Neuronal stem cell (in vitro differentiated cells): ENCODE measurements around the gene LIPN.

Experiments used
- DNase-seq: peaks from one replicate; pipeline ENCODE4 v3.0.0-alpha.2; 2013; ENCODE audit warnings: low spot score
- H2AFZ ChIP-seq: one replicate; pipeline ENCODE4 v1.6.1; 2013; ENCODE audit warnings: mild to moderate bottlenecking, low read length, inconsistent platforms
- H2AK5ac ChIP-seq: 2 replicates; pipeline ENCODE4 v1.6.1; 2013; ENCODE audit warnings: low read depth, mild to moderate bottlenecking, inconsistent platforms, low read length, moderate library complexity, mixed read lengths
- H2BK120ac ChIP-seq: 2 replicates; pipeline ENCODE4 v1.6.1; 2013; ENCODE audit warnings: low read depth, mild to moderate bottlenecking, inconsistent platforms, low read length, moderate library complexity, mixed read lengths
- H2BK12ac ChIP-seq: one replicate; pipeline ENCODE4 v1.6.1; 2013; ENCODE audit warnings: low read length, inconsistent platforms
- H2BK15ac ChIP-seq: 2 replicates; pipeline ENCODE4 v1.6.1; 2013; ENCODE audit warnings: mild to moderate bottlenecking, low read length, inconsistent platforms, mixed read lengths
- H2BK5ac ChIP-seq: one replicate; pipeline ENCODE4 v1.6.1; 2013; ENCODE audit warnings: inconsistent platforms, mild to moderate bottlenecking, low read length, moderate library complexity
- H3K14ac ChIP-seq: one replicate; pipeline ENCODE4 v1.6.1; 2013; ENCODE audit warnings: low read length, inconsistent platforms
- H3K18ac ChIP-seq: 2 replicates; pipeline ENCODE4 v1.6.1; 2013; ENCODE audit warnings: low read length, inconsistent platforms
- H3K23ac ChIP-seq: 2 replicates; pipeline ENCODE4 v1.6.1; 2013; ENCODE audit warnings: low read depth, mild to moderate bottlenecking, mixed read lengths, low read length, inconsistent platforms; ENCODE audit not compliant: poor library complexity
- H3K27ac ChIP-seq: replicated peaks from 3 replicates; pipeline ENCODE4 v1.5.1; 2013; ENCODE audit warnings: low read length, inconsistent platforms
- H3K27me3 ChIP-seq, 3 experiments: 2 replicates each; pipeline ENCODE4 v1.6.1; 2013; ENCODE audit warnings: low read length in 3 of 3, mild to moderate bottlenecking in 2 of 3, inconsistent platforms in 1 of 3, low read depth in 1 of 3, mixed read lengths in 1 of 3, moderate library complexity in 1 of 3; ENCODE audit not compliant: control insufficient read depth in 3 of 3, insufficient read depth in 3 of 3
- H3K36me3 ChIP-seq, 2 donors: replicated peaks in 1 of 2; 2 replicates each; pipeline ENCODE4 v1.6.1; 2013; ENCODE audit warnings: low read length in 2 of 2; ENCODE audit not compliant: control insufficient read depth in 2 of 2, insufficient read depth in 2 of 2
- H3K4ac ChIP-seq: 2 replicates; pipeline ENCODE4 v1.6.1; 2013; ENCODE audit warnings: inconsistent platforms, mild to moderate bottlenecking, low read length, moderate library complexity
- H3K4me1 ChIP-seq, 2 donors: 1 replicate in 1 of 2; 2 replicates in 1 of 2; pipeline ENCODE4 v1.6.1; 2013; ENCODE audit warnings: low read length in 2 of 2, low read depth in 1 of 2; ENCODE audit not compliant: control insufficient read depth in 2 of 2, insufficient read depth in 1 of 2
- H3K4me2 ChIP-seq: one replicate; pipeline ENCODE4 v1.6.1; 2013; ENCODE audit warnings: mild to moderate bottlenecking, low read length, inconsistent platforms; ENCODE audit not compliant: insufficient read depth, poor library complexity, severe bottlenecking
- H3K4me3 ChIP-seq, 2 donors: 2 replicates each; pipeline ENCODE4 v1.5.1; 2013; ENCODE audit warnings: low read length in 2 of 2, mild to moderate bottlenecking in 2 of 2, inconsistent platforms in 1 of 2, moderate library complexity in 1 of 2
- H3K79me1 ChIP-seq: one replicate; pipeline ENCODE4 v1.6.1; 2013; ENCODE audit warnings: low read depth, mild to moderate bottlenecking, inconsistent platforms, low read length, moderate library complexity
- H3K9ac ChIP-seq: one replicate; pipeline ENCODE4 v1.6.1; 2013; ENCODE audit warnings: mild to moderate bottlenecking, low read depth, low read length, inconsistent platforms; ENCODE audit not compliant: poor library complexity
- H3K9me3 ChIP-seq, 2 donors: replicated peaks in 1 of 2; 2 replicates each; pipeline versions ENCODE3 to v1.6.1; 2013; ENCODE audit warnings: low read length in 2 of 2, mild to moderate bottlenecking in 2 of 2, inconsistent platforms in 1 of 2, low read depth in 1 of 2, mixed read lengths in 1 of 2, moderate library complexity in 1 of 2; ENCODE audit not compliant: control insufficient read depth in 2 of 2, insufficient read depth in 1 of 2
- H4K8ac ChIP-seq: one replicate; pipeline ENCODE4 v1.6.1; 2013; ENCODE audit warnings: low read depth, mild to moderate bottlenecking, inconsistent platforms, low read length, moderate library complexity
- H4K91ac ChIP-seq: one replicate; pipeline ENCODE4 v1.6.1; 2013; ENCODE audit warnings: low read length, low read depth, mild to moderate bottlenecking, inconsistent platforms; ENCODE audit not compliant: poor library complexity
- whole genome bisulfite sequencing, 2 donors: extraction: QIAGEN DNeasy Blood & Tissue Kit; methylation state at CpG; one replicate each; pipeline ENCODE4 v1.1.7; 2013; ENCODE audit warnings: missing lambda C conversion rate in 2 of 2, mixed read lengths in 1 of 2; ENCODE audit not compliant: insufficient read length in 2 of 2, insufficient replicate concordance in 1 of 2; ENCODE audit errors: extremely low coverage in 2 of 2; 5-methylcytosine and 5-hydroxymethylcytosine counted together

The LIPN gene

DNA sequence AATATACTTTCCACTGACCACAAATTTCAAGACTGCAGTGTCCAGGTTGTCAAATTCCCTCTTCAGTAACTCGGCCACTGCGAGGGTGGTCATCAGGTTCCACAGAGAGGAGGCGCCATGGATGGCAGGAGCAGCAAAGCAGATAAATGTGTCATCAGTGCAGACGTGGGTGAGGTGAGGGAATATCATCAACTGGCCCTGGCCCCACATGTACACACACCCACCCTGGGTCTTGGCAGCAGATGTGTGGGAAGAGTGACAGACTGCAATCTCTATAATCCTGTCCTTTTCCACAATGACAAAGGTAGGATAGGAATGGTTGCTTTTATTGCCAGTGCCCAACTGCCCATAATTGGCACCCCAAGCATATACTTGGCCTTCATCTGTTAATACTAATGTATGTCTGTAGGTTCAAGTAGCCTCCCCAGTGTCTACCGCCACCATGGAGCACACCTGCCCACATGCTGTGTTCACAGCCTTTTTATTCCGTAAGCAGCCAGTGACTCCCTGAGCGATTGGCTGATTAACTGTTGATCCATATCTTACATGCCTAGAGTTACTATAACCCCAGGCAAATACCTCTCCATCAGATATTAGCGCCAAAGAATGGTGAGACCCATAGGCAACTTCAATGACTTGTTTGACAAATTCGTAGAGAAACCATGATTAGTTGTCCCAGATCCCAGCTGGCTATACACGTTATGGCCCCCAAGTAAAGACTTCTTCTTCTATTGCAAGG is 26.4 kb downstream of the LIPN start:
- Histone ChIP-seq H2BK15ac (no peak overlapping the region), H3K79me1 (no peaks in the 10 kb centered on the region), H4K91ac (no peak overlapping the region), H2BK12ac (no peak overlapping the region), H3K4me3 (no peak overlapping the region), H2BK5ac (no peak overlapping the region), H3K36me3 (no peaks in the 10 kb centered on the region), H3K4me2 (no peak overlapping the region), H4K8ac (no peak overlapping the region), H3K9me3 (no peaks in the 10 kb centered on the region), H3K27ac (no peak overlapping the region), H2AFZ (no peak overlapping the region), H3K23ac (no peak overlapping the region), H3K9ac (no peak overlapping the region), H3K4ac (no peak overlapping the region), H2AK5ac (no peak overlapping the region), H2BK120ac (no peak overlapping the region), H3K18ac (no peak overlapping the region), H3K4me1 (no peaks in the 10 kb centered on the region), H3K14ac (no peak overlapping the region), H3K27me3 (no peaks in the 10 kb centered on the region)
- no CpG with 5 or more reads among the region's 10 CpGs for WGBS, 2 donors
- DNase-seq: no peak

DNA sequence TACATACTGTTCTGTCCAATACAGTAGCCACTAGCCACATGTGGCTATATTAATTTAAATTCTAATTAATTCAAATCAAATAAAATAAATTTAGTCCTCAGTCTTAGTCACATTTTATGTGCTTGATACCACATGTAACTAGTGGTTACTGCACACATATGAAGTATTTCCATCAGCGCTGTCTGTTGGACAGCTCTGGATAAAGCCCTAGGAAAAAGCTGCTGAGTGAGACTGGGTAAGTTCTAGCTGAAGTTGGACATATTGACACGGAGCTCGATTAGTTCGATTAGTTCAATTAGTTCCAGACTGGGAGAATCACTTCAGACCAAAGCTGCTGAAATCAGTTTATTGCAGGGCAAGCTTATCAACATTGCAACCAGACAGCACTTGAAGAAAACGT is 27.6 kb downstream of the LIPN start:
- Histone ChIP-seq H3K18ac (no peak overlapping the region), H3K4me2 (no peak overlapping the region), H2BK5ac (no peak overlapping the region), H2AFZ (no peak overlapping the region), H2BK15ac (no peak overlapping the region), H4K91ac (no peak overlapping the region), H3K4ac (no peak overlapping the region), H3K9ac (no peak overlapping the region), H4K8ac (no peak overlapping the region), H2AK5ac (no peak overlapping the region), H2BK120ac (no peak overlapping the region), H3K27me3 (no peaks in the 10 kb centered on the region), H3K14ac (no peak overlapping the region), H3K23ac (no peak overlapping the region), H3K27ac (no peak overlapping the region), H3K9me3 (no peaks in the 10 kb centered on the region), H3K36me3 (no peaks in the 10 kb centered on the region), H3K4me3 (no peak overlapping the region), H2BK12ac (no peak overlapping the region), H3K79me1 (no peaks in the 10 kb centered on the region), H3K4me1 (no peaks in the 10 kb centered on the region)
- DNase-seq: no peak
- no CpG with 5 or more reads among the region's 5 CpGs for WGBS, 2 donors

DNA sequence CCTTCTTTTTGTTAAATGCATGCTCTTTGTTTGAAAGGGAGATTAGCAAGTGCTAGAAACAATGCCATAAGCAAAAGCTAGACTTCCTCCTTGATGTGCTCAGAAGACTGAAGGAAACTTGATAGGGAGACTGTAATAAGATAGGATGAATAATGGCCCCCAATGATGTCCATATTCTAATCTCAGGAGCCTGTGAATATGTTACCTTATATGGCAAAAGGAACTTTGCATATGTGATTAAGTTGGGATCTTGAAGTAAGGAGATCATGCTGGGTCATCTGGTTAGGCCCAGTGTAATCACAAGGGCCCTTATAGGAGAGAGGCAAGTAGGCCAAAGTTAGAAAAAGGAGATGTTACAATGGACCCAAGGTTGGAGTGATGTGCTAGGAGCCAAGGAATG is 29.1 kb downstream of the LIPN start:
- no peak for DNase-seq
- H2BK15ac ChIP-seq: no peak overlapping the region
- no peak overlapping the region for H3K9ac ChIP-seq
- H2BK120ac ChIP-seq: no peak overlapping the region
- no peaks in the 10 kb centered on the region for H3K36me3 ChIP-seq
- H3K27me3 ChIP-seq: no peaks in the 10 kb centered on the region
- H3K14ac ChIP-seq: no peak overlapping the region
- H3K4ac ChIP-seq: no peak overlapping the region
- no peak overlapping the region for H2BK12ac ChIP-seq
- H2BK5ac ChIP-seq: no peak overlapping the region
- H3K79me1 ChIP-seq: no peaks in the 10 kb centered on the region
- no peak overlapping the region for H3K18ac ChIP-seq
- no peak overlapping the region for H2AK5ac ChIP-seq
- no peak overlapping the region for H3K4me2 ChIP-seq
- H3K4me1 ChIP-seq: no peaks in the 10 kb centered on the region
- H4K8ac ChIP-seq: no peak overlapping the region
- H3K4me3 ChIP-seq: no peak overlapping the region
- no peak overlapping the region for H3K23ac ChIP-seq
- no peak overlapping the region for H3K27ac ChIP-seq
- H2AFZ ChIP-seq: no peak overlapping the region
- no peaks in the 10 kb centered on the region for H3K9me3 ChIP-seq
- no peak overlapping the region for H4K91ac ChIP-seq

GRCh38 chr10:88791924-88792323 is 32.1 kb downstream of the LIPN start:
- no peak overlapping the region for H4K8ac ChIP-seq
- no peaks in the 10 kb centered on the region for H3K79me1 ChIP-seq
- DNase-seq: peak; percentile 8
- H2BK120ac ChIP-seq: no peak overlapping the region
- no CpG with 5 or more reads among the region's 2 CpGs for WGBS, 2 donors
- no peak overlapping the region for H3K18ac ChIP-seq
- H2AFZ ChIP-seq: no peak overlapping the region
- H3K14ac ChIP-seq: no peak overlapping the region
- H4K91ac ChIP-seq: no peak overlapping the region
- no peaks in the 10 kb centered on the region for H3K36me3 ChIP-seq
- no peak overlapping the region for H2BK5ac ChIP-seq
- H2BK12ac ChIP-seq: no peak overlapping the region
- no peak overlapping the region for H3K27ac ChIP-seq
- H3K9ac ChIP-seq: no peak overlapping the region
- no peak overlapping the region for H2BK15ac ChIP-seq
- H3K23ac ChIP-seq: no peak overlapping the region
- H3K4me3 ChIP-seq: no peak overlapping the region
- H3K4ac ChIP-seq: no peak overlapping the region
- no peaks in the 10 kb centered on the region for H3K4me1 ChIP-seq
- H3K4me2 ChIP-seq: no peak overlapping the region
- no peaks in the 10 kb centered on the region for H3K9me3 ChIP-seq
- H2AK5ac ChIP-seq: no peak overlapping the region
- no peaks in the 10 kb centered on the region for H3K27me3 ChIP-seq
